ENCODE measurements around the gene RUNX1.
"Not testable (repeated sequence)": the region's sequence is repeated elsewhere in the genome, so short reads cannot be mapped to it uniquely, and the experiment has no call there.

The RUNX1 gene

DNA sequence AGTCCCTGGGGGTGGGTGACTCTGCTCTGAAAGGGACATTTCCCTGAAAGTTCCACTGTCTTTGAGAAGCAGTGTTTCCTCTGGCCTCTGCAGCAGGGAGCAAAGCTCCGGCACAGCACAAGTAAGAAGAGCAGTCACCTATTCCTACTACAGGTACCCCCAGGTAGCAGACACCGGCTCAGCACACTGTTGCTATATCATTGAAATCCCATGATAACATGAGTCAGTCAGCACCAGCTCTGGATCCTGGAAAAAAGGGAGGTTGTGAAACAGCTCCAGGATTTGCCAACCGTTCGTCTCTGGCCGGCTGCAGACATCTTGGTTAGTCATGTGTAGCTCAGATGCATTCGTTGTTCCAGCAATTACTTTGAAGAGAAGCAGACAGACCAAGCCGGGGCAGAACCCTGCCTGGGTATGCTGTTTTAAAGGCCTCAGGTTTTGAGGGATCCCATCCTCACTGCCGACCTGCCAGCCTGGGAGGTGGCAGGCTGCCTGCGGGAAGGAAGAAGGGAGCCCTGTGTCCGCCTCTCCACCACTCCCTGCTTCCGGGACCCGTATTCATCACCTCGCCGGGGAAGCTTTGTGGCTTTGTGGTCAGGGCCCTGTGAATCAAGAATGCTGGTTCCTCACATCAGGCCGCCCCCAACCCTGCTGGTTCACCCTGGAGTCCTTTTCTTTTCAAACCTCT lies 241.1 kb downstream of the RUNX1 start:
- TF ChIP-seq, protein P1, sequence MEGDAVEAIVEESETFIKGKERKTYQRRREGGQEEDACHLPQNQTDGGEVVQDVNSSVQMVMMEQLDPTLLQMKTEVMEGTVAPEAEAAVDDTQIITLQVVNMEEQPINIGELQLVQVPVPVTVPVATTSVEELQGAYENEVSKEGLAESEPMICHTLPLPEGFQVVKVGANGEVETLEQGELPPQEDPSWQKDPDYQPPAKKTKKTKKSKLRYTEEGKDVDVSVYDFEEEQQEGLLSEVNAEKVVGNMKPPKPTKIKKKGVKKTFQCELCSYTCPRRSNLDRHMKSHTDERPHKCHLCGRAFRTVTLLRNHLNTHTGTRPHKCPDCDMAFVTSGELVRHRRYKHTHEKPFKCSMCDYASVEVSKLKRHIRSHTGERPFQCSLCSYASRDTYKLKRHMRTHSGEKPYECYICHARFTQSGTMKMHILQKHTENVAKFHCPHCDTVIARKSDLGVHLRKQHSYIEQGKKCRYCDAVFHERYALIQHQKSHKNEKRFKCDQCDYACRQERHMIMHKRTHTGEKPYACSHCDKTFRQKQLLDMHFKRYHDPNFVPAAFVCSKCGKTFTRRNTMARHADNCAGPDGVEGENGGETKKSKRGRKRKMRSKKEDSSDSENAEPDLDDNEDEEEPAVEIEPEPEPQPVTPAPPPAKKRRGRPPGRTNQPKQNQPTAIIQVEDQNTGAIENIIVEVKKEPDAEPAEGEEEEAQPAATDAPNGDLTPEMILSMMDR (IDR thresholded peaks at IDR 0.05; ENCODE audit: low read depth, low read length) = no peak
- no peak overlapping the region for H3K27ac ChIP-seq
- no peak for DNase-seq
- no peaks in the 10 kb centered on the region for H3K9me3 ChIP-seq (ENCODE audit: severe bottlenecking)
- no peaks in the 10 kb centered on the region for H3K36me3 ChIP-seq
- H3K27me3 ChIP-seq (ENCODE audit: insufficient read depth, low read depth, severe bottlenecking) = peaks cover 96% of the 10 kb centered on the region
- H3K4me3 ChIP-seq (ENCODE audit: low read depth, low read length) = no peak overlapping the region

DNA sequence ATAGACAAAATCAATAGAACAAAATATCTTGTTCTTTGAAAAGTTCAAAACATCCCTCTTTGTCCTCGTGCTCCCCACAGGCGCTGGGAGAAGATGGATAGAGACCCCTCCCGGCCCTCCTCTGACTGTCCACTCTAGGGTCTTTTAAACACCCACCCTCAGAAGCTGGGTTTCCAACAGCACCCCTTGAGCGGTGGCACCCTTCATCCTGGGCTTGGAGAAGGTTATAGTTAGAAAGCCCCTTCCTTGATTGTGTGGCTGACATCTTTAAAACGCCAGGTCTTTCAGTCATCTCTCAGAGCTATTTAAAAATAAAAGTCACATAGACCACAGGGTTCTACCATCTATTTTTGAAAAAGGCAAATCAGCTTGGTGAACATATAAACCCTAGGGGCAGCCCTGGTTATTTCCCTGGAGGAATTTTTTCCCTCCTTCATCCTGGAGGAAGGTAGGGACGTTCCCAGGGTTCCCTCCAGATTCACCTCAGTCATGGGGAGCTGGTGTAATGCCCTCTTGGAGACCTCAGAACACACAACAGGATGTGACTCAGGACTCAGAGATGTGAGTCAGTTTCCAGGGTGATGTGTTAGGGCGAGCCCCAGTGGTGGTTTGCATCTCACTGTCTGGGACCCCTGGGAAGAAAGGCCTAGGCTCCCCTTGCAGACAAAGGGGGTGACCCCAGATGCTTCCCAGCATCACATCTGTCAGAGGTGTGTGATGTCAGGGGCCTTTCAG lies 241.8 kb downstream of the RUNX1 start:
- Histone ChIP-seq H3K4me3 (ENCODE audit: low read depth, low read length) (no peak overlapping the region), H3K9me3 (ENCODE audit: severe bottlenecking) (no peaks in the 10 kb centered on the region), H3K27me3 (ENCODE audit: insufficient read depth, low read depth, severe bottlenecking) (peaks cover 96% of the 10 kb centered on the region), H3K27ac (no peak overlapping the region), H3K36me3 (no peaks in the 10 kb centered on the region)
- no peak for DNase-seq
- TF ChIP-seq, protein P1 (IDR thresholded peaks at IDR 0.05; ENCODE audit: low read depth, low read length) = no peak

DNA sequence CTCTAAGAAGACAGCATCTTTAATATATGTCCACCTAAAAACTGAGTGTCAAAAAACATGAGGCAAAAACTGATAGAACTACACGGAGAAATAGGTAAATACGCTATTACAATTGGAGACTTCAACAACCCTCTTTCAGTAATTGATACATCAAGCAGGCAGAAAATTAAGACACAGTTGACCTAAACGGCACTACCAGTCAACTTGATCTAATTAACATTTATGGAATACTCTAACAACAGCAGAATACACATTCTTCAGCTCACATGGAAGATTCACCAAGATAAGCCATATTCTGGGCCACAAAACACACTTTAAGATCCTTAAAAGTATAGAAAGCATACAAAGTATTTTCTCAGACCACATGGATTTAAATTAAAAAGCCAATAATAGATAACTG lies 242.7 kb downstream of the RUNX1 start:
- Histone ChIP-seq H3K27me3 (ENCODE audit: insufficient read depth, low read depth, severe bottlenecking) (peaks cover 96% of the 10 kb centered on the region), H3K9me3 (ENCODE audit: severe bottlenecking) (no peaks in the 10 kb centered on the region), H3K27ac (no peak overlapping the region), H3K4me3 (ENCODE audit: low read depth, low read length) (no peak overlapping the region), H3K36me3 (no peaks in the 10 kb centered on the region)
- DNase-seq = no peak
- TF ChIP-seq, protein P1 (IDR thresholded peaks at IDR 0.05; ENCODE audit: low read depth, low read length) = no peak

DNA sequence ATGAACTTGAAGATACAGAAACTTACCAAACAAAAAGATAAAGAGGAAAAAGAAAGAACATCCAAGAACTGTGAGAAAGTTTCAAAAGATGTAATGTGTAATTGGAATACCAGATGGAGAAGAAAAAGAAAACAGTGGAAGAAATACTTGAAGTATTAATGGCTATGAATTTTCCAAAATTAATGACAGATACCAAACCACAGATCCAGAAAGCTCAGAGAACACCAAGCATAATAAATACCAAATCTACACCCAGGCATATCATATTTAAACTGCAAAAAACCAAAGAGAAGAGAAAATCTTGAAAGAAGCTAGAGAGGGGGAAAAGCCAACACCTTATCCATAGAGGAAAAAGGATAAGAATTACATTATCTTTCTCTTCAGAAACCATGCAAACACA lies 243.9 kb downstream of the RUNX1 start:
- Histone ChIP-seq H3K27ac (no peak overlapping the region), H3K4me3 (ENCODE audit: low read depth, low read length) (no peak overlapping the region), H3K36me3 (no peaks in the 10 kb centered on the region), H3K9me3 (ENCODE audit: severe bottlenecking) (no peaks in the 10 kb centered on the region), H3K27me3 (ENCODE audit: insufficient read depth, low read depth, severe bottlenecking) (peaks cover 96% of the 10 kb centered on the region)
- TF ChIP-seq, protein P1 (IDR thresholded peaks at IDR 0.05; ENCODE audit: low read depth, low read length) = no peak
- DNase-seq = no peak

DNA sequence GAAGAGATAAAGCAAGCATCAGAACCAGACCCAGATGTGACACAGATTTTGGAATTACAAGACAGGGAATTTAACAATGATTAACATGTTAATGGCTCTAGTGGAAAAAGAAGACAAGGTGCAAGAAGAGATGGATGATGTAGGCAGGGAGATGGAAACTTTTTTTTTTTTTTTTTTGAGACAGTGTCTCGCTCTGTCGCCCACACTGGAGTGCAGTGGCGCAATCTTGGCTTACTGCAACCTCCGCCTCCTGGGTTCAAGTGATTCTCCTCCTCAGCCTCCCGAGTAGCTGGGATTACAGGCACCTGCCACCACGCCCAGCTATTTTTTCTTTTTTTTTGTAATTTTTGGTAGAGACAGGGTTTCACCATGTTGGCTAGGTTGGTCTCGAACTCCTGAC lies 244.5 kb downstream of the RUNX1 start:
- not testable (repeated sequence) for H3K9me3 ChIP-seq (ENCODE audit: severe bottlenecking); H3K4me3 ChIP-seq (ENCODE audit: low read depth, low read length); H3K27ac ChIP-seq; H3K36me3 ChIP-seq; DNase-seq
- peaks cover 96% of the 10 kb centered on the region for H3K27me3 ChIP-seq (ENCODE audit: insufficient read depth, low read depth, severe bottlenecking)

DNA sequence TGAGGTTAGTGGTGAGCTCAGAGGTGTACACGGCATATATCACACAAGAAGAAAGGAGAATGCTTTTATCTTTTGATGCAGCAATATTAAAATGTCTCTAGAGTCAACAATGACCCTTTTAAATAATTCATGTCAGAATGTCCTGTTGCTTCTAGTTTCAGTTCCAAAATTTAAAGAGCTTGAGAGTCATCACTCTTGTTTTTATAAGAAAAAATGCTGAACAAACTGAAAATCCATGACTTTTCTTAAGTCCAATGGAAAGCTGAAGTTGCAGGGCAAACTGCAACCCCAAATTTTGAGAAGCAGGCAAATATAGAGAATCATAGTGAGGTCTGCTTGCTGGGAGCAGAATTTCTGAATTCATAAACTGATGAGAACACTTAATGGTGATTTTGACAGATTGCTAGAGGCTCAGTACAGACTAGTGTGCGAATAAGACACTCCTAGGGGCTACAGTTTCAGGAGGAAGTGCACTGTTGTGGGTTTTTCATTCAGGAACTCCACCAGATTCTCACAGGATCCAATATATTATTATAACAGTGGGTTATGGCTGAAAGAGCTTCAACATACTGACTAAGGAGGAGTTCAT lies 245.2 kb downstream of the RUNX1 start:
- TF ChIP-seq, protein P1 (IDR thresholded peaks at IDR 0.05; ENCODE audit: low read depth, low read length) = no peak
- no peak overlapping the region for H3K4me3 ChIP-seq (ENCODE audit: low read depth, low read length)
- no peaks in the 10 kb centered on the region for H3K36me3 ChIP-seq
- H3K27me3 ChIP-seq (ENCODE audit: insufficient read depth, low read depth, severe bottlenecking) = peaks cover 96% of the 10 kb centered on the region
- H3K9me3 ChIP-seq (ENCODE audit: severe bottlenecking) = no peaks in the 10 kb centered on the region
- DNase-seq = no peak
- no peak overlapping the region for H3K27ac ChIP-seq
